WTC11 (cell line): ENCODE data around the gene ERBB2. TPM values are rescaled to one million over a fixed set of nuclear protein-coding genes. Genes with fewer than 3 reads are reported as not detected.

Experiments
- CREB1 ChIP-seq: sonication (generic); formaldehyde crosslinking; IDR thresholded peaks from 2 replicates; pipeline ENCODE4 v1.8.0; 2023; ENCODE audit warnings: mild to moderate bottlenecking, missing genetic modification reagents
- CTCF ChIP-seq: fragments of 200-600 bp; IDR thresholded peaks from 2 replicates; pipeline ENCODE4 v1.8.0; 2022; ENCODE audit warnings: antibody characterized with exemption
- ELF4 ChIP-seq: sonication (generic); formaldehyde crosslinking; IDR thresholded peaks from 2 replicates; pipeline ENCODE4 v1.8.1; 2022; ENCODE audit warnings: low read depth, mild to moderate bottlenecking, moderate library complexity, missing genetic modification reagents
- ESRRA ChIP-seq: sonication (generic); formaldehyde crosslinking; IDR thresholded peaks from 2 replicates; pipeline ENCODE4 v1.8.1; 2022; ENCODE audit warnings: mild to moderate bottlenecking, missing genetic modification reagents, borderline replicate concordance
- HMGXB4 ChIP-seq: sonication (generic); formaldehyde crosslinking; IDR thresholded peaks from 2 replicates; pipeline ENCODE4 v1.8.1; 2023; ENCODE audit warnings: mild to moderate bottlenecking, moderate library complexity, missing genetic modification reagents
- JUN ChIP-seq: sonication (generic); formaldehyde crosslinking; IDR thresholded peaks from 2 replicates; pipeline ENCODE4 v1.8.0; 2023; ENCODE audit warnings: mild to moderate bottlenecking, missing genetic modification reagents
- MAX ChIP-seq: sonication (generic); formaldehyde crosslinking; IDR thresholded peaks from 2 replicates; pipeline ENCODE4 v1.8.0; 2022; ENCODE audit warnings: mild to moderate bottlenecking, missing genetic modification reagents
- NR2C2 ChIP-seq: sonication (generic); formaldehyde crosslinking; IDR thresholded peaks from 2 replicates; pipeline ENCODE4 v1.8.0; 2022; ENCODE audit warnings: mild to moderate bottlenecking, missing genetic modification reagents
- PRDM15 ChIP-seq: sonication (generic); formaldehyde crosslinking; IDR thresholded peaks from 2 replicates; pipeline ENCODE4 v1.8.0; 2022; ENCODE audit warnings: missing genetic modification reagents
- PRRX2 ChIP-seq: fragments of 250-450 bp; sonication (Bioruptor Pico); IDR thresholded peaks from 2 replicates; pipeline ENCODE4 v1.8.0; 2021; ENCODE audit warnings: mild to moderate bottlenecking
- RORB ChIP-seq: fragments of 250-450 bp; sonication (Bioruptor Pico); IDR thresholded peaks from 2 replicates; pipeline ENCODE4 v1.9.0; 2021; ENCODE audit warnings: mild to moderate bottlenecking
- SMAD4 ChIP-seq: sonication (generic); formaldehyde crosslinking; IDR thresholded peaks from 2 replicates; pipeline ENCODE4 v1.8.0; 2022; ENCODE audit warnings: mild to moderate bottlenecking, missing genetic modification reagents
- SOX15 ChIP-seq: fragments of 250-450 bp; sonication (Bioruptor Pico); IDR thresholded peaks from 2 replicates; pipeline ENCODE4 v1.9.0; 2021; ENCODE audit warnings: mild to moderate bottlenecking
- SP1 ChIP-seq: sonication (generic); formaldehyde crosslinking; conservative IDR thresholded peaks from 2 replicates; pipeline ENCODE4 v1.8.1; 2022; ENCODE audit warnings: missing genetic modification reagents
- TEAD4 ChIP-seq: sonication (generic); formaldehyde crosslinking; IDR thresholded peaks from 2 replicates; pipeline ENCODE4 v1.8.0; 2022; ENCODE audit warnings: mild to moderate bottlenecking, missing genetic modification reagents
- ZNF138 ChIP-seq: sonication (generic); formaldehyde crosslinking; conservative IDR thresholded peaks from 2 replicates; pipeline ENCODE4 v1.8.1; 2022; ENCODE audit warnings: mild to moderate bottlenecking, moderate library complexity, missing genetic modification reagents
- ZNF532 ChIP-seq: fragments of 250-450 bp; sonication (Bioruptor Pico); IDR thresholded peaks from 2 replicates; pipeline ENCODE4 v1.9.0; 2021; ENCODE audit warnings: mild to moderate bottlenecking, borderline replicate concordance
- total RNA-seq: library from RNA; stranded (reverse); gene quantifications from 3 replicates; pipeline ENCODE4 v1.2.3, GENCODE V29; 2021
- TF ChIP-seq, protein P1 (sequence below): sonication (generic); formaldehyde crosslinking; conservative IDR thresholded peaks from 2 replicates; pipeline ENCODE4 v1.8.1; 2022; ENCODE audit warnings: mild to moderate bottlenecking, missing genetic modification reagents
- TF ChIP-seq, protein P2 (sequence below): sonication (generic); formaldehyde crosslinking; IDR thresholded peaks from 2 replicates; pipeline ENCODE4 v1.8.1; 2023; ENCODE audit warnings: mild to moderate bottlenecking, missing genetic modification reagents, borderline replicate concordance
- TF ChIP-seq, protein P3 (sequence below): sonication (generic); formaldehyde crosslinking; IDR thresholded peaks from 2 replicates; pipeline ENCODE4 v1.8.1; 2022; ENCODE audit warnings: missing genetic modification reagents, borderline replicate concordance

The ERBB2 gene
- total RNA-seq, 1 experiment from 2014 or later: 209 TPM

DNA sequence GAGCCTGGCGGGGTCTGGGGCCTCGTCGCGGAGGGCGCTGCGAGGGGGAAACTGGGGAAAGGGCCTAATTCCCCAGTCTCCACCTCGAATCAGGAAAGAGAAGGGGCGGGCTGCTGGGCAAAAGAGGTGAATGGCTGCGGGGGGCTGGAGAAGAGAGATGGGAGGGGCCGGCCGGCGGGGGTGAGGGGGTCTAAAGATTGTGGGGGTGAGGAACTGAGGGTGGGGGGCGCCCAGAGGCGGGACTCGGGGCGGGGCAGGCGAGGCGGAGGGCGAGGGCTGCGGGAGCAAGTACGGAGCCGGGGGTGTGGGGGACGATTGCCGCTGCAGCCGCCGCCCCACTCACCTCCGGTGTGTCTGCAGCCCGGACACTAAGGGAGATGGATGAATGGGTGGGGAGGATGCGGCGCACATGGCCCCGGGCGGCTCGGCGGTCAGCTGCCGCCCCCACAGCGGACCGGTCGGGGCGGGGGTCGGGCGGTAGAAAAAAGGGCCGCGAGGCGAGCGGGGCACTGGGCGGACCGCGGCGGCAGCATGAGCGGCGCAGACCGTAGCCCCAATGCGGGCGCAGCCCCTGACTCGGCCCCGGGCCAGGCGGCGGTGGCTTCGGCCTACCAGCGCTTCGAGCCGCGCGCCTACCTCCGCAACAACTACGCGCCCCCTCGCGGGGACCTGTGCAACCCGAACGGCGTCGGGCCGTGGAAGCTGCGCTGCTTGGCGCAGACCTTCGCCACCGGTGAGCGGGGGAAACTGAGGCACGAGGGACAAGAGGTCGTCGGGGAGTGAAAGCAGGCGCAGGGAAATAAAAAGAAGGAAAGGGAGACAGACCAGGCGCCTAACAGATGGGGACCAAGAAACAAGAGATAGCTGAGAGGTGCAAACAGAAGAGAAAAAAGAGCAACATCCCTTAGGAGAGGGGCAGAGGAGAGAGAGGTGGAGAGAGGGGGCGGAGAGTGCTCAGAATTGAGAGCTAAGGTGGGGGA lies 31.6 kb upstream of the ERBB2 start, which contains the start of gene PNMT (continued):
- peak; percentile 26; the same call in 1 of the 2 replicates for TF ChIP-seq CTCF
- TF ChIP-seq SP1: peak; percentile 68
- TF ChIP-seq, protein P1, sequence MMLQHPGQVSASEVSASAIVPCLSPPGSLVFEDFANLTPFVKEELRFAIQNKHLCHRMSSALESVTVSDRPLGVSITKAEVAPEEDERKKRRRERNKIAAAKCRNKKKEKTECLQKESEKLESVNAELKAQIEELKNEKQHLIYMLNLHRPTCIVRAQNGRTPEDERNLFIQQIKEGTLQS (CRISPR knock-in tag): no peak
- no peak for TF ChIP-seq JUN (CRISPR knock-in tag)
- no peak for TF ChIP-seq ESRRA
- TF ChIP-seq SOX15 (CRISPR knock-in tag): no peak
- TF ChIP-seq CREB1 (CRISPR knock-in tag): no peak
- no peak for TF ChIP-seq NR2C2 (CRISPR knock-in tag)
- no peak for TF ChIP-seq TEAD4
- peak; percentile 100 for TF ChIP-seq HMGXB4
- no peak for TF ChIP-seq ZNF138
- TF ChIP-seq SMAD4: no peak
- TF ChIP-seq RORB (CRISPR knock-in tag): no peak
- TF ChIP-seq PRRX2 (CRISPR knock-in tag): no peak
- no peak for TF ChIP-seq PRDM15 (CRISPR knock-in tag)
- TF ChIP-seq, protein P2, sequence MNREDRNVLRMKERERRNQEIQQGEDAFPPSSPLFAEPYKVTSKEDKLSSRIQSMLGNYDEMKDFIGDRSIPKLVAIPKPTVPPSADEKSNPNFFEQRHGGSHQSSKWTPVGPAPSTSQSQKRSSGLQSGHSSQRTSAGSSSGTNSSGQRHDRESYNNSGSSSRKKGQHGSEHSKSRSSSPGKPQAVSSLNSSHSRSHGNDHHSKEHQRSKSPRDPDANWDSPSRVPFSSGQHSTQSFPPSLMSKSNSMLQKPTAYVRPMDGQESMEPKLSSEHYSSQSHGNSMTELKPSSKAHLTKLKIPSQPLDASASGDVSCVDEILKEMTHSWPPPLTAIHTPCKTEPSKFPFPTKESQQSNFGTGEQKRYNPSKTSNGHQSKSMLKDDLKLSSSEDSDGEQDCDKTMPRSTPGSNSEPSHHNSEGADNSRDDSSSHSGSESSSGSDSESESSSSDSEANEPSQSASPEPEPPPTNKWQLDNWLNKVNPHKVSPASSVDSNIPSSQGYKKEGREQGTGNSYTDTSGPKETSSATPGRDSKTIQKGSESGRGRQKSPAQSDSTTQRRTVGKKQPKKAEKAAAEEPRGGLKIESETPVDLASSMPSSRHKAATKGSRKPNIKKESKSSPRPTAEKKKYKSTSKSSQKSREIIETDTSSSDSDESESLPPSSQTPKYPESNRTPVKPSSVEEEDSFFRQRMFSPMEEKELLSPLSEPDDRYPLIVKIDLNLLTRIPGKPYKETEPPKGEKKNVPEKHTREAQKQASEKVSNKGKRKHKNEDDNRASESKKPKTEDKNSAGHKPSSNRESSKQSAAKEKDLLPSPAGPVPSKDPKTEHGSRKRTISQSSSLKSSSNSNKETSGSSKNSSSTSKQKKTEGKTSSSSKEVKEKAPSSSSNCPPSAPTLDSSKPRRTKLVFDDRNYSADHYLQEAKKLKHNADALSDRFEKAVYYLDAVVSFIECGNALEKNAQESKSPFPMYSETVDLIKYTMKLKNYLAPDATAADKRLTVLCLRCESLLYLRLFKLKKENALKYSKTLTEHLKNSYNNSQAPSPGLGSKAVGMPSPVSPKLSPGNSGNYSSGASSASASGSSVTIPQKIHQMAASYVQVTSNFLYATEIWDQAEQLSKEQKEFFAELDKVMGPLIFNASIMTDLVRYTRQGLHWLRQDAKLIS: no peak
- TF ChIP-seq ELF4 (CRISPR knock-in tag): no peak
- TF ChIP-seq MAX (CRISPR knock-in tag): peak; percentile 62; the same call in 1 of the 2 replicates
- TF ChIP-seq ZNF532 (CRISPR knock-in tag): no peak
- TF ChIP-seq, protein P3, sequence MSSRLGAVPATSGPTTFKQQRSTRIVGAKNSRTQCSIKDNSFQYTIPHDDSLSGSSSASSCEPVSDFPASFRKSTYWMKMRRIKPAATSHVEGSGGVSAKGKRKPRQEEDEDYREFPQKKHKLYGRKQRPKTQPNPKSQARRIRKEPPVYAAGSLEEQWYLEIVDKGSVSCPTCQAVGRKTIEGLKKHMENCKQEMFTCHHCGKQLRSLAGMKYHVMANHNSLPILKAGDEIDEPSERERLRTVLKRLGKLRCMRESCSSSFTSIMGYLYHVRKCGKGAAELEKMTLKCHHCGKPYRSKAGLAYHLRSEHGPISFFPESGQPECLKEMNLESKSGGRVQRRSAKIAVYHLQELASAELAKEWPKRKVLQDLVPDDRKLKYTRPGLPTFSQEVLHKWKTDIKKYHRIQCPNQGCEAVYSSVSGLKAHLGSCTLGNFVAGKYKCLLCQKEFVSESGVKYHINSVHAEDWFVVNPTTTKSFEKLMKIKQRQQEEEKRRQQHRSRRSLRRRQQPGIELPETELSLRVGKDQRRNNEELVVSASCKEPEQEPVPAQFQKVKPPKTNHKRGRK (CRISPR knock-in tag): 0 out of 2 replicates have a peak, but pooled peaks have one; percentile 41
